WTC11 (cell line): ENCODE results near the gene COX7C. TPM values are rescaled to one million over a fixed set of nuclear protein-coding genes. Genes with fewer than 3 reads are reported as not detected.

Experiments used
- ATF2 ChIP-seq: sonication (generic); formaldehyde crosslinking; IDR thresholded peaks from 2 replicates; pipeline ENCODE4 v1.8.1; 2022; ENCODE audit warnings: low read depth, missing genetic modification reagents, borderline replicate concordance
- ATF3 ChIP-seq: sonication (generic); formaldehyde crosslinking; conservative IDR thresholded peaks from 2 replicates; pipeline ENCODE4 v1.8.1; 2022; ENCODE audit warnings: mild to moderate bottlenecking, missing genetic modification reagents
- E2F4 ChIP-seq: sonication (generic); formaldehyde crosslinking; IDR thresholded peaks from 2 replicates; pipeline ENCODE4 v1.8.1; 2022; ENCODE audit warnings: low read depth, mild to moderate bottlenecking, moderate library complexity, missing genetic modification reagents, borderline replicate concordance
- E2F5 ChIP-seq: sonication (generic); formaldehyde crosslinking; IDR thresholded peaks from 2 replicates; pipeline ENCODE4 v1.8.1; 2022; ENCODE audit warnings: mild to moderate bottlenecking, moderate library complexity, missing genetic modification reagents
- ERG ChIP-seq: fragments of 250-450 bp; sonication (Bioruptor Pico); IDR thresholded peaks from 2 replicates; pipeline ENCODE4 v1.8.0; 2021; ENCODE audit warnings: mild to moderate bottlenecking
- FOXP1 ChIP-seq: sonication (generic); formaldehyde crosslinking; IDR thresholded peaks from 2 replicates; pipeline ENCODE4 v1.8.0; 2022; ENCODE audit warnings: missing genetic modification reagents, mild to moderate bottlenecking, moderate library complexity, borderline replicate concordance
- GABPB1 ChIP-seq: sonication (generic); formaldehyde crosslinking; IDR thresholded peaks from 2 replicates; pipeline ENCODE4 v1.8.1; 2023; ENCODE audit warnings: mild to moderate bottlenecking, missing genetic modification reagents
- HMGXB4 ChIP-seq: sonication (generic); formaldehyde crosslinking; IDR thresholded peaks from 2 replicates; pipeline ENCODE4 v1.8.1; 2023; ENCODE audit warnings: mild to moderate bottlenecking, moderate library complexity, missing genetic modification reagents
- IRF1 ChIP-seq: sonication (generic); formaldehyde crosslinking; IDR thresholded peaks from 2 replicates; pipeline ENCODE4 v1.8.0; 2023; ENCODE audit warnings: missing genetic modification reagents
- KAT7 ChIP-seq: sonication (generic); formaldehyde crosslinking; IDR thresholded peaks from 2 replicates; pipeline ENCODE4 v1.8.1; 2023; ENCODE audit warnings: missing genetic modification reagents, mild to moderate bottlenecking, borderline replicate concordance
- NFATC4 ChIP-seq: fragments of 250-450 bp; sonication (Bioruptor Pico); IDR thresholded peaks from 2 replicates; pipeline ENCODE4 v1.9.0; 2021; ENCODE audit warnings: mild to moderate bottlenecking
- NFYB ChIP-seq: sonication (generic); formaldehyde crosslinking; conservative IDR thresholded peaks from 2 replicates; pipeline ENCODE4 v1.8.0; 2022; ENCODE audit warnings: low read depth, missing genetic modification reagents
- PREB ChIP-seq: sonication (generic); formaldehyde crosslinking; IDR thresholded peaks from 2 replicates; pipeline ENCODE4 v1.8.1; 2022; ENCODE audit warnings: mild to moderate bottlenecking, missing genetic modification reagents, moderate library complexity, borderline replicate concordance
- PRRX2 ChIP-seq: fragments of 250-450 bp; sonication (Bioruptor Pico); IDR thresholded peaks from 2 replicates; pipeline ENCODE4 v1.8.0; 2021; ENCODE audit warnings: mild to moderate bottlenecking
- SMAD3 ChIP-seq: sonication (generic); formaldehyde crosslinking; IDR thresholded peaks from 2 replicates; pipeline ENCODE4 v1.8.0; 2022; ENCODE audit warnings: missing genetic modification reagents, mild to moderate bottlenecking, borderline replicate concordance
- SMAD4 ChIP-seq: sonication (generic); formaldehyde crosslinking; IDR thresholded peaks from 2 replicates; pipeline ENCODE4 v1.8.0; 2022; ENCODE audit warnings: mild to moderate bottlenecking, missing genetic modification reagents
- SOX15 ChIP-seq: fragments of 250-450 bp; sonication (Bioruptor Pico); IDR thresholded peaks from 2 replicates; pipeline ENCODE4 v1.9.0; 2021; ENCODE audit warnings: mild to moderate bottlenecking
- TCF7 ChIP-seq: sonication (generic); formaldehyde crosslinking; IDR thresholded peaks from 2 replicates; pipeline ENCODE4 v1.8.0; 2022; ENCODE audit warnings: mild to moderate bottlenecking, low read depth, missing genetic modification reagents, moderate library complexity
- TEAD4 ChIP-seq: sonication (generic); formaldehyde crosslinking; IDR thresholded peaks from 2 replicates; pipeline ENCODE4 v1.8.0; 2022; ENCODE audit warnings: mild to moderate bottlenecking, missing genetic modification reagents
- TP53 ChIP-seq: sonication (generic); formaldehyde crosslinking; IDR thresholded peaks from 2 replicates; pipeline ENCODE4 v1.8.1; 2023; ENCODE audit warnings: mild to moderate bottlenecking, missing genetic modification reagents
- ZBTB21 ChIP-seq: sonication (generic); formaldehyde crosslinking; IDR thresholded peaks from 2 replicates; pipeline ENCODE4 v1.8.1; 2023; ENCODE audit warnings: mild to moderate bottlenecking, missing genetic modification reagents, borderline replicate concordance
- ZBTB43 ChIP-seq: sonication (generic); formaldehyde crosslinking; IDR thresholded peaks from 2 replicates; pipeline ENCODE4 v1.8.1; 2023; ENCODE audit warnings: mild to moderate bottlenecking, missing genetic modification reagents
- ZNF121 ChIP-seq: sonication (generic); formaldehyde crosslinking; IDR thresholded peaks from 2 replicates; pipeline ENCODE4 v1.8.0; 2023; ENCODE audit warnings: missing genetic modification reagents
- ZNF138 ChIP-seq: sonication (generic); formaldehyde crosslinking; conservative IDR thresholded peaks from 2 replicates; pipeline ENCODE4 v1.8.1; 2022; ENCODE audit warnings: mild to moderate bottlenecking, moderate library complexity, missing genetic modification reagents
- ZNF396 ChIP-seq: fragments of 250-450 bp; sonication (Bioruptor Pico); IDR thresholded peaks from 2 replicates; pipeline ENCODE4 v1.8.0; 2021; ENCODE audit warnings: mild to moderate bottlenecking, moderate library complexity, borderline replicate concordance
- ZNF425 ChIP-seq: fragments of 250-450 bp; sonication (Bioruptor Pico); conservative IDR thresholded peaks from 2 replicates; pipeline ENCODE4 v1.9.0; 2021; ENCODE audit warnings: mild to moderate bottlenecking
- total RNA-seq: library from RNA; stranded (reverse); gene quantifications from 3 replicates; pipeline ENCODE4 v1.2.3, GENCODE V29; 2021

The COX7C gene
- total RNA-seq, 1 experiment from 2014 or later = 858 TPM

GRCh38 chr5:86617756-86618576, at the start of gene COX7C (continued):
- TF ChIP-seq ZNF425 (CRISPR knock-in tag) (no peak), KAT7 (CRISPR knock-in tag) (no peak), PRRX2 (no peak), IRF1 (CRISPR knock-in tag) (0 out of 2 replicates have a peak, but pooled peaks have one; percentile 41), NFATC4 (CRISPR knock-in tag) (peak; percentile 67; the same call in 1 of the 2 replicates), PREB (CRISPR knock-in tag) (no peak), E2F5 (CRISPR knock-in tag) (no peak), ERG (CRISPR knock-in tag) (0 out of 2 replicates have a peak, but pooled peaks have one; percentile 27), HMGXB4 (CRISPR knock-in tag) (peak; percentile 89), NFYB (CRISPR knock-in tag) (no peak), FOXP1 (peak; percentile 67; the same call in 1 of the 2 replicates), ZNF138 (CRISPR knock-in tag) (no peak), ATF3 (CRISPR knock-in tag) (no peak), SMAD3 (peak; percentile 58; the same call in 1 of the 2 replicates), ZBTB43 (no peak; the same call in 1 of the 2 replicates), TP53 (CRISPR knock-in tag) (no peak), ATF2 (no peak), TCF7 (CRISPR knock-in tag) (no peak), GABPB1 (CRISPR knock-in tag) (peak; percentile 41; the same call in 1 of the 2 replicates), ZNF396 (CRISPR knock-in tag) (no peak), SMAD4 (CRISPR knock-in tag) (no peak), TEAD4 (CRISPR knock-in tag) (no peak), E2F4 (no peak), ZNF121 (CRISPR knock-in tag) (no peak), SOX15 (CRISPR knock-in tag) (no peak), ZBTB21 (CRISPR knock-in tag) (0 out of 2 replicates have a peak, but pooled peaks have one; percentile 65)
